Measurements from ENCODE around the gene KANSL1.

Gene KANSL1

GRCh38 chr17:46163929-46164594, 29.2 kb downstream of the KANSL1 start:
- TF ChIP-seq, protein P1, sequence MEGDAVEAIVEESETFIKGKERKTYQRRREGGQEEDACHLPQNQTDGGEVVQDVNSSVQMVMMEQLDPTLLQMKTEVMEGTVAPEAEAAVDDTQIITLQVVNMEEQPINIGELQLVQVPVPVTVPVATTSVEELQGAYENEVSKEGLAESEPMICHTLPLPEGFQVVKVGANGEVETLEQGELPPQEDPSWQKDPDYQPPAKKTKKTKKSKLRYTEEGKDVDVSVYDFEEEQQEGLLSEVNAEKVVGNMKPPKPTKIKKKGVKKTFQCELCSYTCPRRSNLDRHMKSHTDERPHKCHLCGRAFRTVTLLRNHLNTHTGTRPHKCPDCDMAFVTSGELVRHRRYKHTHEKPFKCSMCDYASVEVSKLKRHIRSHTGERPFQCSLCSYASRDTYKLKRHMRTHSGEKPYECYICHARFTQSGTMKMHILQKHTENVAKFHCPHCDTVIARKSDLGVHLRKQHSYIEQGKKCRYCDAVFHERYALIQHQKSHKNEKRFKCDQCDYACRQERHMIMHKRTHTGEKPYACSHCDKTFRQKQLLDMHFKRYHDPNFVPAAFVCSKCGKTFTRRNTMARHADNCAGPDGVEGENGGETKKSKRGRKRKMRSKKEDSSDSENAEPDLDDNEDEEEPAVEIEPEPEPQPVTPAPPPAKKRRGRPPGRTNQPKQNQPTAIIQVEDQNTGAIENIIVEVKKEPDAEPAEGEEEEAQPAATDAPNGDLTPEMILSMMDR (IDR thresholded peaks at IDR 0.05; ENCODE audit: low read depth, low read length, missing control alignments), result no peak
- H3K4me3 ChIP-seq (replicated peaks; ENCODE audit: low read depth, low read length), result no peak overlapping the region
- no peak for DNase-seq (ENCODE audit: extremely low read depth, low read depth)

DNA sequence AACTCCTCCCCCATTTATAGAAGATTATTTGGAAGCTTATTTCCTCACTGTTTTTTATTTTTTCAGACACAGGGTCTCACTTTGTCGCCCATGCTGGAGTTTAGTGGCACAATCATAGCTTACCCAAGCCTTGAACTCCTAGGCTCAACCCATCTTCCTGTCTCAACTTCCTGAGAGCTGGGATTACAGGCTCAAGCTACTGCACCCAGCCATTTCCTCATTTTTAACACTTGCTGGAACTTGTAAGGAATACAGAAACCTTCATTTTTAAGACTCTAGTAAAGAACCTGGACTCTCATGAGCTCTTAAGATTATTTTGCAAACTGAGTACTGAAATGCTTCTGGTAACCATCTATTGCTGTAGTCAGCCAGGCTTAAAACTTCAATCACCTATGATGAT, 29.9 kb downstream of the KANSL1 start:
- no peak overlapping the region for H3K4me3 ChIP-seq (replicated peaks; ENCODE audit: low read depth, low read length)
- no peak for DNase-seq (ENCODE audit: extremely low read depth, low read depth)
- TF ChIP-seq, protein P1 (IDR thresholded peaks at IDR 0.05; ENCODE audit: low read depth, low read length, missing control alignments), result no peak

DNA sequence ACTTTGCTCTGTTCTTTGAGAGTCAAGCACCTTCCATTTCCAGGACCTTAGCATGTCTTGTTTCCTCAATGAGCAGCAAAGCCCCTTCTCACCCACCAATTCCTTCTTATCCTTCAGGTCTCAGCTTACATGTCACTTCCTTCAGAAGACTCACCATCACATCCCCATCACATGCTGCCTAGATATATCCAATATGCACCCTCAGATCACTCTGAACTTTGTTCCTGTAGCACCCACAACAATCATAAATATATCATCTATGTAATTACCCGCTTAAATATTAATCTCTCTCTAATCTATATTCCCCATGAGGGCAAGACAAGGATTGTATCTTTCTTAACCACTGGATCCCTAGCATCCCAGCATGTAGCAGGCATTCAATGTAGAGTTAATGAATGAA, 30.4 kb downstream of the KANSL1 start:
- H3K4me3 ChIP-seq (replicated peaks; ENCODE audit: low read depth, low read length), result no peak overlapping the region
- TF ChIP-seq, protein P1 (IDR thresholded peaks at IDR 0.05; ENCODE audit: low read depth, low read length, missing control alignments), result no peak
- no peak for DNase-seq (ENCODE audit: extremely low read depth, low read depth)

DNA sequence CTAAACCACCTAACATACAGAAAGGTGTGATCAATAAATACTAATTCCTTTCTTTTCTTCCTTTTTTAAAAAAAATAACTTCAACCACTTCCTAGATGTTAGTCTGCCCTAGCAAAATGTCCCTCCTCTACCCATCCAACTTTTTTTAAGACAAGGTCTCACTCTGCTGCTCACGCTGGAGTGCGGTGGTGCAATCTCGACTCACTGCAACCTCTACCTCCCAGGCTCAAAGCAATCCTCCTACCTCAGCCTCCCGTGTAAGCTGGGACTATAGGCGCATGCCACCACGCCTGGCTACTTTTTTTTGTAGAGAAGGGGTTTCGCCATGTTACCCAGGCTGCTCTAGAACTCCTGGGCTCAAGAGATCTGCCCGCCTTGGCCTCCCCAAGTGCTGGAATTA, 33.1 kb downstream of the KANSL1 start:
- no peak for DNase-seq (ENCODE audit: extremely low read depth, low read depth)
- TF ChIP-seq, protein P1 (IDR thresholded peaks at IDR 0.05; ENCODE audit: low read depth, low read length, missing control alignments), result no peak

GRCh38 chr17:46159686-46160085, 33.5 kb downstream of the KANSL1 start:
- TF ChIP-seq, protein P1 (IDR thresholded peaks at IDR 0.05; ENCODE audit: low read depth, low read length, missing control alignments), result no peak
- H3K4me3 ChIP-seq (replicated peaks; ENCODE audit: low read depth, low read length), result no peak overlapping the region
- no peak for DNase-seq (ENCODE audit: extremely low read depth, low read depth)

More for the DNA sequence above, 33.1 kb downstream of the KANSL1 start:
- H3K4me3 ChIP-seq (replicated peaks; ENCODE audit: low read depth, low read length), result no peak overlapping the region

GRCh38 chr17:46158323-46159296, 34.6 kb downstream of the KANSL1 start:
- TF ChIP-seq, protein P1 (IDR thresholded peaks at IDR 0.05; ENCODE audit: low read depth, low read length, missing control alignments), result no peak
- no peak overlapping the region for H3K4me3 ChIP-seq (replicated peaks; ENCODE audit: low read depth, low read length)
- no peak for DNase-seq (ENCODE audit: extremely low read depth, low read depth)
